MM.1S (cell line): ENCODE measurements around the gene CR1L.

ENCODE experiments used
- DNase-seq: peaks from one replicate; pipeline ENCODE4 v3.0.0-alpha.2; 2015
- H2AFZ ChIP-seq: fragments of 300-600 bp; sonication (generic); 2 replicates; pipeline ENCODE4 v1.6.0; 2016; ENCODE audit warnings: antibody characterized with exemption, low read length
- H3F3A ChIP-seq: fragments of 300-600 bp; sonication (generic); 2 replicates; pipeline ENCODE4 v1.6.1; 2016; ENCODE audit warnings: mild to moderate bottlenecking, antibody characterized with exemption, low read length, moderate library complexity, mixed read lengths; ENCODE audit not compliant: insufficient read depth
- H3K27ac ChIP-seq: fragments of 300-600 bp; sonication (generic); 2 replicates; pipeline ENCODE4 v1.5.1; 2016; ENCODE audit warnings: mild to moderate bottlenecking, low read length
- H3K27me3 ChIP-seq: fragments of 300-600 bp; sonication (generic); replicated peaks from 2 replicates; pipeline ENCODE4 v1.6.0; 2016; ENCODE audit warnings: low read length; ENCODE audit not compliant: insufficient read depth
- H3K36me3 ChIP-seq: fragments of 300-600 bp; sonication (generic); replicated peaks from 2 replicates; pipeline ENCODE4 v1.6.1; 2016; ENCODE audit warnings: mild to moderate bottlenecking, low read length, mixed read lengths; ENCODE audit not compliant: insufficient read depth
- H3K4me1 ChIP-seq: fragments of 300-600 bp; sonication (generic); 2 replicates; pipeline ENCODE4 v1.6.1; 2016; ENCODE audit warnings: low read length, mixed read lengths
- H3K4me2 ChIP-seq: fragments of 300-600 bp; sonication (generic); 2 replicates; pipeline ENCODE4 v1.6.0; 2016; ENCODE audit warnings: low read depth, low read length
- H3K4me3 ChIP-seq: fragments of 300-600 bp; sonication (generic); 2 replicates; pipeline ENCODE4 v1.5.1; 2016; ENCODE audit warnings: low read length, mixed read lengths
- H3K79me2 ChIP-seq: fragments of 300-600 bp; sonication (generic); 2 replicates; pipeline ENCODE4 v1.6.1; 2016; ENCODE audit warnings: mixed run types, low read length, mixed read lengths
- H3K9ac ChIP-seq: fragments of 300-600 bp; sonication (generic); 2 replicates; pipeline ENCODE4 v1.6.1; 2016; ENCODE audit warnings: low read length, mixed read lengths
- H3K9me2 ChIP-seq: fragments of 300-600 bp; sonication (generic); replicated peaks from 2 replicates; pipeline ENCODE4 v1.6.1; 2016; ENCODE audit warnings: mild to moderate bottlenecking, low read length, mixed read lengths; ENCODE audit not compliant: insufficient read depth
- H3K9me3 ChIP-seq: fragments of 300-600 bp; sonication (generic); replicated peaks from 2 replicates; pipeline ENCODE4 v1.6.1; 2016; ENCODE audit warnings: mild to moderate bottlenecking, low read length, mixed read lengths; ENCODE audit not compliant: insufficient read depth
- H4K20me1 ChIP-seq: fragments of 300-600 bp; sonication (generic); 2 replicates; pipeline ENCODE4 v1.6.1; 2016; ENCODE audit warnings: mild to moderate bottlenecking, low read length, moderate library complexity, mixed read lengths; ENCODE audit not compliant: insufficient read depth
- CTCF ChIP-seq: fragments of 300-600 bp; sonication (generic); IDR thresholded peaks from 2 replicates; pipeline ENCODE4 v1.5.1; 2016; ENCODE audit warnings: antibody characterized with exemption, low read length, mixed read lengths
- EZH2 ChIP-seq: fragments of 300-600 bp; sonication (generic); optimal IDR thresholded peaks from 2 replicates; pipeline ENCODE3; 2017; ENCODE audit warnings: low read depth, mild to moderate bottlenecking, antibody characterized with exemption, low read length, mixed read lengths
- EZH2phosphoT487 ChIP-seq: fragments of 300-600 bp; sonication (generic); IDR thresholded peaks from 2 replicates; pipeline ENCODE4 v1.6.1; 2018; ENCODE audit warnings: antibody characterized with exemption, low read length

The CR1L gene

DNA sequence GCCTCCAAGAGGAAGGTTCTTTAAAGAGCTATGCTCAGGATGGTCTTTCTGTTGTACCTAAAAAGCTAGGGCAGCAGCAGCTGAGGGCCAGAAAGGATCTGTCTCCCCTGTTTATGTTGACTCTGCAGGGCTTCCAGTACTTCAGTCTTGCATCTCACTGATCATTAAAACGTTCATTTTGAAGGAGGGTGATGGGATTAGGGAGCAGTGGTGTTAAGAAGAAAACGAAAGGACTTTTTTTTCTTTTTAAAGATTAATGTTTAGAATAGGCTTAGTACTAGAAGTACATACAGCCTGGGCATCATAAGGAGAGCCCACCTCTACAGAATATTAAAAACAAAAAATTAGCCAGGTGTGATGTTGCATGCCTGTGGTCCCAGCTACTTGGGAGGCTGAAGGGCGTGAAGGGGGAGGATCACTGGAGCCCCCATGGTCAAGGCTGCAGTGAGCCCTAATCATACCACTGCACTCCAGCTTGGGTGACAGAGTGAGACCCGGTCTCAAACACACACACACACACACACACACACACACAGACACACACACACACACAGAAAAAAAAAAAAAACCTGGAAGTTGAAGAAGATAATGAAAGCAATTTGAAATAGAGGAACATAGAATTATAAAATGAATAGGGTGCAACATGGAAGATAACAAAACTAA, 2.9 kb downstream of the CR1L start:
- H3K79me2 ChIP-seq, result no peaks in the 10 kb centered on the region
- no peak overlapping the region for H3K4me3 ChIP-seq
- H3K9ac ChIP-seq, result no peak overlapping the region
- H4K20me1 ChIP-seq, result no peaks in the 10 kb centered on the region
- H3K36me3 ChIP-seq, result no peaks in the 10 kb centered on the region
- no peak for DNase-seq
- no peak overlapping the region for H3K4me2 ChIP-seq
- H3K4me1 ChIP-seq, result no peaks in the 10 kb centered on the region
- no peak overlapping the region for H3K27ac ChIP-seq
- no peaks in the 10 kb centered on the region for H3K27me3 ChIP-seq
- no peaks in the 10 kb centered on the region for H3K9me3 ChIP-seq
- no peak overlapping the region for H2AFZ ChIP-seq
- H3K9me2 ChIP-seq, result no peaks in the 10 kb centered on the region
- H3F3A ChIP-seq, result no peaks in the 10 kb centered on the region
- TF ChIP-seq EZH2, result no peak
- TF ChIP-seq EZH2phosphoT487, result no peak
- TF ChIP-seq CTCF, result no peak

- Histone ChIP-seq H3K9ac (no peak overlapping the region), H3K27me3 (no peaks in the 10 kb centered on the region), H2AFZ (no peak overlapping the region), H3K4me3 (no peak overlapping the region), H3K9me2 (no peaks in the 10 kb centered on the region), H3K9me3 (no peaks in the 10 kb centered on the region), H3K79me2 (no peaks in the 10 kb centered on the region), H3K36me3 (no peaks in the 10 kb centered on the region), H3K4me2 (no peak overlapping the region), H3F3A (no peaks in the 10 kb centered on the region), H4K20me1 (no peaks in the 10 kb centered on the region), H3K4me1 (no peaks in the 10 kb centered on the region), H3K27ac (no peak overlapping the region)
- TF ChIP-seq EZH2phosphoT487, result no peak
- TF ChIP-seq EZH2, result no peak
- no peak for TF ChIP-seq CTCF
- DNase-seq, result no peak
Observed at GRCh38 chr1:207648334-207649209, 3.6 kb downstream of the CR1L start.

- H3K27ac ChIP-seq, result no peak overlapping the region
- no peaks in the 10 kb centered on the region for H3K79me2 ChIP-seq
- no peak for DNase-seq
- no peaks in the 10 kb centered on the region for H4K20me1 ChIP-seq
- no peak overlapping the region for H3K9ac ChIP-seq
- TF ChIP-seq CTCF (no peak), EZH2phosphoT487 (no peak), EZH2 (no peak)
- H3K4me2 ChIP-seq, result no peak overlapping the region
- no peak overlapping the region for H3K4me3 ChIP-seq
- H3K27me3 ChIP-seq, result no peaks in the 10 kb centered on the region
- H2AFZ ChIP-seq, result no peak overlapping the region
- H3F3A ChIP-seq, result no peaks in the 10 kb centered on the region
- no peaks in the 10 kb centered on the region for H3K36me3 ChIP-seq
- no peaks in the 10 kb centered on the region for H3K9me3 ChIP-seq
- H3K9me2 ChIP-seq, result no peaks in the 10 kb centered on the region
- H3K4me1 ChIP-seq, result no peaks in the 10 kb centered on the region
Observed at GRCh38 chr1:207649210-207649753, 4.3 kb downstream of the CR1L start.
